ENCODE results near the gene GPC6.

DNA sequence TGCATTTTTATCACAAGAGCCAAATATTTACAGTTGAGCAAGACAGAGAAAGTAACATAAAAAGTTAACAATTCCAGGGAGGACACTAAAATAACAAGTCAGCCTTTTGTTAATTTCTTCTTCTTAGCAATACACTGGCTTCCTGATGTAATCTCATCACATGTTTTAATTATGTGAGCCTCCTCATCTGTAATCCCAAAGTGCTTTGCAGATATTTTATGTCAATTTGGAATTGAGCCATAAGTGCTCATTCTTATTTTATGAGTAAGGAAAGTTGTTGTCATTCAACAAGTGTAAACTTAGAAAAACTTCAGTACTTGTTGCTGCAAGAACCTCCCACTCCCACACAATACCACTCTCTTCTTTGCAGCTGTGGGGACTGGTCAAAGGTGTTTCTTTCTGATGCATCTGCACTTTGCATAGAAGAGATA, 223.6 kb downstream of the GPC6 start:
- TF ChIP-seq, protein P1, sequence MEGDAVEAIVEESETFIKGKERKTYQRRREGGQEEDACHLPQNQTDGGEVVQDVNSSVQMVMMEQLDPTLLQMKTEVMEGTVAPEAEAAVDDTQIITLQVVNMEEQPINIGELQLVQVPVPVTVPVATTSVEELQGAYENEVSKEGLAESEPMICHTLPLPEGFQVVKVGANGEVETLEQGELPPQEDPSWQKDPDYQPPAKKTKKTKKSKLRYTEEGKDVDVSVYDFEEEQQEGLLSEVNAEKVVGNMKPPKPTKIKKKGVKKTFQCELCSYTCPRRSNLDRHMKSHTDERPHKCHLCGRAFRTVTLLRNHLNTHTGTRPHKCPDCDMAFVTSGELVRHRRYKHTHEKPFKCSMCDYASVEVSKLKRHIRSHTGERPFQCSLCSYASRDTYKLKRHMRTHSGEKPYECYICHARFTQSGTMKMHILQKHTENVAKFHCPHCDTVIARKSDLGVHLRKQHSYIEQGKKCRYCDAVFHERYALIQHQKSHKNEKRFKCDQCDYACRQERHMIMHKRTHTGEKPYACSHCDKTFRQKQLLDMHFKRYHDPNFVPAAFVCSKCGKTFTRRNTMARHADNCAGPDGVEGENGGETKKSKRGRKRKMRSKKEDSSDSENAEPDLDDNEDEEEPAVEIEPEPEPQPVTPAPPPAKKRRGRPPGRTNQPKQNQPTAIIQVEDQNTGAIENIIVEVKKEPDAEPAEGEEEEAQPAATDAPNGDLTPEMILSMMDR (IDR thresholded peaks at IDR 0.05; ENCODE audit: insufficient read depth, low read length, poor library complexity, severe bottlenecking), result no peak
- TF ChIP-seq EZH2phosphoT487 (conservative IDR thresholded peaks at IDR 0.05; ENCODE audit: low read length), result no peak
